HepG2 (cell line): Measurements from ENCODE around the gene LRP1-AS. TPM values are rescaled to one million over a fixed set of nuclear protein-coding genes. Genes with fewer than 3 reads are reported as not detected.

Source experiments
- ATAC-seq: fragments of 200-7000 bp; cut with Tn5 transposase; 3 replicates; pipeline ENCODE4 v1.9.1; 2020; ENCODE audit warnings: mild to moderate bottlenecking, moderate library complexity
- BruUV-seq: library from RNA; stranded (reverse); fragments of 400-500 nt; replicated peaks from 2 replicates; lab custom pipeline; 2021; lab: Mats Ljungman, UMichigan
- CTCF ChIA-PET: fragments of 300-600 bp; formaldehyde crosslinking; extraction: SDS; loops from one replicate; lab custom pipeline; 2021; ENCODE audit warnings: low total read pairs, inconsistent platforms, low intra/inter-chr PET ratio; lab: Yijun Ruan, JAX
- POLR2A ChIA-PET: fragments of 350-600 bp; sonication (Branson Sonifier 250); formaldehyde crosslinking; loops from one replicate; lab custom pipeline; 2020; ENCODE audit warnings: antibody characterized with exemption, inconsistent platforms; lab: Yijun Ruan, JAX
- DNase-seq: peaks from one replicate; pipeline ENCODE4 v3.0.0-alpha.2; 2015; ENCODE audit warnings: low spot score
- FAIRE-seq: peaks from 3 replicates; lab custom pipeline; 2011; peaks lifted over from hg19 to GRCh38; lab: Jason Lieb, UNC
- H2AFZ ChIP-seq: one replicate; pipeline ENCODE4 v1.6.1; 2011; ENCODE audit warnings: low read length, inconsistent platforms
- H3K27ac ChIP-seq: fragments of 300-600 bp; 3 replicates; pipeline ENCODE4 v1.8.0; 2011; ENCODE audit warnings: mixed run types, mild to moderate bottlenecking, mixed read lengths, low read length, inconsistent platforms; ENCODE audit not compliant: insufficient read depth; ENCODE audit errors: extremely low read length
- H3K27me3 ChIP-seq, 2 experiments: fragments of 200-600 bp in 1 of 2; 2 replicates in 1 of 2; 3 replicates in 1 of 2; pipeline versions ENCODE4 v1.6.0 to v1.8.0; 2011; ENCODE audit warnings: low read length in 2 of 2, mild to moderate bottlenecking in 2 of 2, moderate library complexity in 2 of 2, inconsistent platforms in 1 of 2; ENCODE audit not compliant: insufficient read depth in 2 of 2, control insufficient read depth in 1 of 2
- H3K36me3 ChIP-seq, 2 experiments: fragments of 200-600 bp in 1 of 2; replicated peaks in 1 of 2; 2 replicates in 1 of 2; 3 replicates in 1 of 2; pipeline versions ENCODE4 v1.5.1 to v1.8.0; 2011; ENCODE audit warnings: low read length in 2 of 2, inconsistent platforms in 1 of 2; ENCODE audit not compliant: insufficient read depth in 2 of 2, control insufficient read depth in 1 of 2
- H3K4me1 ChIP-seq: 2 replicates; pipeline ENCODE4 v1.5.1; 2012; ENCODE audit warnings: low read length, inconsistent platforms; ENCODE audit not compliant: insufficient read depth
- H3K4me2 ChIP-seq: 2 replicates; pipeline ENCODE4 v1.6.0; 2011; ENCODE audit warnings: low read depth, low read length, inconsistent platforms
- H3K4me3 ChIP-seq, 3 experiments: fragments of 200-600 bp in 1 of 3; sonication (generic), shearing (Covaris generic) in 1 of 3; replicated peaks in 1 of 3; 2 replicates each; pipeline ENCODE4 v1.5.1; 2011 to 2016; ENCODE audit warnings: low read length in 3 of 3, inconsistent platforms in 2 of 3, low read depth in 2 of 3, mild to moderate bottlenecking in 2 of 3, control low read depth in 1 of 3, mixed read lengths in 1 of 3; ENCODE audit not compliant: insufficient read depth in 1 of 3
- H3K79me2 ChIP-seq: one replicate; pipeline ENCODE4 v1.6.1; 2011; ENCODE audit warnings: low read length, inconsistent platforms; ENCODE audit not compliant: insufficient read depth
- H3K9ac ChIP-seq: 2 replicates; pipeline ENCODE4 v1.6.0; 2011; ENCODE audit warnings: mild to moderate bottlenecking, low read depth, low read length, inconsistent platforms; ENCODE audit not compliant: insufficient read depth
- H3K9me3 ChIP-seq: 2 replicates; pipeline ENCODE4 v1.5.1; 2012; ENCODE audit warnings: mild to moderate bottlenecking, low read length
- H4K20me1 ChIP-seq: 2 replicates; pipeline ENCODE4 v1.6.0; 2011; ENCODE audit warnings: inconsistent platforms, mild to moderate bottlenecking, low read length, moderate library complexity; ENCODE audit not compliant: insufficient read depth
- GPBP1L1 ChIP-seq: sonication (generic); formaldehyde crosslinking; IDR thresholded peaks from 2 replicates; pipeline ENCODE4 v1.5.0; 2020; ENCODE audit warnings: mild to moderate bottlenecking, missing genetic modification reagents
- HNF4A ChIP-seq: sonication (generic); formaldehyde crosslinking; IDR thresholded peaks from 2 replicates; pipeline ENCODE4 v1.4.0; 2020; ENCODE audit warnings: missing genetic modification reagents
- KDM5A ChIP-seq: fragments of 200-600 bp; sonication (generic); IDR thresholded peaks from 2 replicates; pipeline ENCODE4 v1.7.0; 2018; ENCODE audit warnings: antibody characterized with exemption, mild to moderate bottlenecking, low read length, borderline replicate concordance
- ZBTB49 ChIP-seq: sonication (generic); formaldehyde crosslinking; IDR thresholded peaks from 2 replicates; pipeline ENCODE4 v1.4.0; 2020; ENCODE audit warnings: missing genetic modification reagents, borderline replicate concordance
- WGBS: methylation state at CpG from one replicate; pipeline ENCODE4 v1.1.6; 2017; ENCODE audit warnings: low lambda C conversion rate; 5-methylcytosine and 5-hydroxymethylcytosine counted together
- in situ Hi-C: cut with HindIII; loops from 2 replicates; pipeline ENCODE4 v1.10.0; 2017; ENCODE audit warnings: low pct_unique_long_range_greater_than_20kb; ENCODE audit not compliant: extremely low pct_ligation_motif_present
- intact Hi-C: fragments of 100-400 bp; cut with micrococcal nuclease; formaldehyde crosslinking; loops from one replicate; pipeline ENCODE4 v1.10.0; 2022; ENCODE audit not compliant: unreplicated experiment
- polyA plus RNA-seq, 8 experiments: library from polyadenylated mRNA; depleted of rRNA in 3 of 8; stranded (reverse) in 7 of 8; unstranded in 1 of 8; fragments of >200 nt; fragmentation: Illumina TruSeq in 4 of 8; extraction: Trizol in 4 of 8; gene quantifications; 2 replicates each; pipeline versions ENCODE4 v1.2.1 to v1.2.3, GENCODE V29; 2011 to 2016; ENCODE audit warnings: low read depth in 4 of 8, missing spikeins in 1 of 8, mixed read lengths in 1 of 8; ENCODE audit not compliant: insufficient read depth in 1 of 8
- total RNA-seq, 5 experiments: library from RNA; depleted of rRNA; stranded (reverse); fragments of >200 nt; fragmentation: Illumina TruSeq; extraction: Trizol; gene quantifications; 2 replicates each; pipeline ENCODE4 v1.2.3, GENCODE V29; 2016; ENCODE audit warnings: low read depth in 1 of 5

Gene LRP1-AS
- total and polyA plus RNA-seq, 2 of the 13 experiments (the other 11 are each of a cell fraction or from before 2014, with no cell fraction given), result 0.20 TPM; not detected in 1

DNA sequence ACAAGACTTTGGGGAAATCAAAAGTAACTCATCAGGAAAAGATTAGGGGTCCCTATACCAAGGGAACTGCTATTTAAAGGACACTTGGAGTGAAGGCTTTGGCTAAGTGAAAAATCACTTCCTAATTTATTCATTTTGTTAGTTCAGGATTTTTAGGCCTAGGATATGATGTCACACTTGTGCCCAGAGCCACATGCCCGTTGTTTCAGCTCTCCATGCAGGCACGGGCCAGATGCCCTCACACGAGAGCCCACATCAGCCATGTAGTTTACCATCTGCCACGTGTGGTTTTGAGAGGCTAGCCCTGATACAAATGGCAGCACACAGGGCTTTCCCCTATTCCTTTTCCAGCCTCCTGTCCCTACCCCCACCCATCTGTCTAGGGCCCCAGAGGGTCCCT is 11.9 kb upstream of the LRP1-AS start:
- Histone ChIP-seq H3K4me3 (no peak overlapping the region), H3K79me2 (no peaks in the 10 kb centered on the region), H4K20me1 (no peaks in the 10 kb centered on the region; the same call in 1 of the 2 replicates), H2AFZ (no peak overlapping the region), H3K36me3 (peaks cover 65 to 87% of the 10 kb centered on the region in 2 experiments), H3K9ac (no peak overlapping the region), H3K4me2 (no peak overlapping the region), H3K27ac (no peak overlapping the region), H3K4me1 (peaks cover 14% of the 10 kb centered on the region), H3K27me3 (no peaks in the 10 kb centered on the region), H3K9me3 (no peaks in the 10 kb centered on the region)
- no peak for TF ChIP-seq HNF4A (CRISPR knock-in tag)
- TF ChIP-seq KDM5A, result no peak
- TF ChIP-seq ZBTB49, result no peak
- no peak for TF ChIP-seq GPBP1L1
- CTCF ChIA-PET, result no interaction called here
- ATAC-seq (no peak), DNase-seq (no peak), FAIRE-seq (no peak)
- 91% methylated on average over 4 of the region's 4 CpGs for WGBS
- intact Hi-C loops (no loop called here), in situ Hi-C loops (no loop called here)
- BruUV-seq, result no TSS peak
- POLR2A ChIA-PET, result interaction anchor here (2.9 to 3.0 kb wide), 2 partner anchors 10 to 31 kb away, joined by 11 to 15 read pairs; partner anchors contain the start of gene LRP1
